Measurements from ENCODE around the gene TULP1. TPM values are rescaled to one million over a fixed set of nuclear protein-coding genes. Genes with fewer than 3 reads are reported as not detected.

Gene TULP1
- total and polyA plus RNA-seq, 4 donors = not detected

DNA sequence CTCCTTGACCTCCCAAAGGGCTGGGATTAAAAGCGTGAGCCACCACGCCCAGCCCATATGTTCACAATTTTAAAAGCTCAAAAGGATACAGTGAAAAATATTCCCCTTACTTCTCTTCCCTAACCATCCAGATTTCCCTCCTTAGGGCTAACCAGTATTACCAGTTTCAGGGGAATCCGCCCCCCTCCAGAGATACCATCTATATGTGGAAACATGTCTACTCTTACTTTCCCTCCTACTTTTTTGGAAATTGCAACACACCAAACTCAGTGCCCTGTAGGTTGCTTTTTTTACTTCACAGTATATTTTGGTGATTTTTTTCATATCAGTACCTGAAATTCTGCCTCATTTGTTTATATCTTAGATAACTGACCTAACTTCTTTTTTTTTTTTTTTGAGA is 51.4 kb downstream of the TULP1 start (continued):
- TF ChIP-seq, protein P1, sequence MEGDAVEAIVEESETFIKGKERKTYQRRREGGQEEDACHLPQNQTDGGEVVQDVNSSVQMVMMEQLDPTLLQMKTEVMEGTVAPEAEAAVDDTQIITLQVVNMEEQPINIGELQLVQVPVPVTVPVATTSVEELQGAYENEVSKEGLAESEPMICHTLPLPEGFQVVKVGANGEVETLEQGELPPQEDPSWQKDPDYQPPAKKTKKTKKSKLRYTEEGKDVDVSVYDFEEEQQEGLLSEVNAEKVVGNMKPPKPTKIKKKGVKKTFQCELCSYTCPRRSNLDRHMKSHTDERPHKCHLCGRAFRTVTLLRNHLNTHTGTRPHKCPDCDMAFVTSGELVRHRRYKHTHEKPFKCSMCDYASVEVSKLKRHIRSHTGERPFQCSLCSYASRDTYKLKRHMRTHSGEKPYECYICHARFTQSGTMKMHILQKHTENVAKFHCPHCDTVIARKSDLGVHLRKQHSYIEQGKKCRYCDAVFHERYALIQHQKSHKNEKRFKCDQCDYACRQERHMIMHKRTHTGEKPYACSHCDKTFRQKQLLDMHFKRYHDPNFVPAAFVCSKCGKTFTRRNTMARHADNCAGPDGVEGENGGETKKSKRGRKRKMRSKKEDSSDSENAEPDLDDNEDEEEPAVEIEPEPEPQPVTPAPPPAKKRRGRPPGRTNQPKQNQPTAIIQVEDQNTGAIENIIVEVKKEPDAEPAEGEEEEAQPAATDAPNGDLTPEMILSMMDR (IDR thresholded peaks at IDR 0.05; ENCODE audit: low read depth, low read length, missing input control) = no peak

DNA sequence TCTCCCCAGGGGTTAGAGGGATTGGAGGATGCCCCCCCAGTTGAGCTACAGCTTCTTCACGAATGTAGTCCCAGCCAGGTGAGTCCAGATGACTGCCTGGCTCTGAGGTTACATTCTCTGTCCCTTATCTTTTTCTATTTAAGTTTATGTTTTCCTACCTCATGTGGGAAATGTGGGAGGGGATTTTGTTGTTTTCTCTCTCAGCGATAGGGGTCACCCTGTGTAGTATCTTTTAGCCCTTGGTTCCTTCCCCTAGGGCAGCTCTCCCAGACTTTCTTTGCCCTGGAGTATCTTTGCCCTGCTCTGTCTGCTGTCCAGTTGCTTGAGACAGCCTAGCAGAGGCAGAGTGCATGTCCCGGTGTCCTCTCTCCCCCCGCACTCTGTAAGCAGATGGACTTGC is 54.8 kb downstream of the TULP1 start:
- Histone ChIP-seq H3K36me3 (ENCODE audit: control insufficient read depth in 4 of 4, insufficient read depth in 3 of 4, low read depth in 1 of 4, low read length in 3 of 4) (no peaks in the 10 kb centered on the region), H3K9me3 (ENCODE audit: control insufficient read depth in 4 of 4, low read length in 3 of 4) (no peaks in the 10 kb centered on the region), H3K4me1 (ENCODE audit: control insufficient read depth in 4 of 4, insufficient read depth in 4 of 4, low read length in 3 of 4) (peaks cover 0 to 7% (median 4%) of the 10 kb centered on the region in 4 donors), H3K27me3 (ENCODE audit: control insufficient read depth in 4 of 4, insufficient read depth in 4 of 4, low read length in 3 of 4) (no peaks in the 10 kb centered on the region), H3K9ac (ENCODE audit: low read depth in 1 of 2, low read length in 2 of 2) (no peak overlapping the region), H3K27ac (ENCODE audit: low read depth in 1 of 2, low read length in 2 of 2) (no peak overlapping the region), H3K4me3 (ENCODE audit: low read depth in 1 of 3, low read length in 3 of 3) (no peak overlapping the region)
- WGBS = 85% methylated on average over 4 of the region's 4 CpGs
- TF ChIP-seq RAD21 (IDR thresholded peaks at IDR 0.05) (no peak), JUND (IDR thresholded peaks at IDR 0.05) (no peak), HNF4A (conservative IDR thresholded peaks at IDR 0.05) (no peak), EGR1 (IDR thresholded peaks at IDR 0.05; ENCODE audit: low read depth in 2 of 2) (no peak), FOXA1 (IDR thresholded peaks at IDR 0.05) (no peak)
- TF ChIP-seq, protein P2, sequence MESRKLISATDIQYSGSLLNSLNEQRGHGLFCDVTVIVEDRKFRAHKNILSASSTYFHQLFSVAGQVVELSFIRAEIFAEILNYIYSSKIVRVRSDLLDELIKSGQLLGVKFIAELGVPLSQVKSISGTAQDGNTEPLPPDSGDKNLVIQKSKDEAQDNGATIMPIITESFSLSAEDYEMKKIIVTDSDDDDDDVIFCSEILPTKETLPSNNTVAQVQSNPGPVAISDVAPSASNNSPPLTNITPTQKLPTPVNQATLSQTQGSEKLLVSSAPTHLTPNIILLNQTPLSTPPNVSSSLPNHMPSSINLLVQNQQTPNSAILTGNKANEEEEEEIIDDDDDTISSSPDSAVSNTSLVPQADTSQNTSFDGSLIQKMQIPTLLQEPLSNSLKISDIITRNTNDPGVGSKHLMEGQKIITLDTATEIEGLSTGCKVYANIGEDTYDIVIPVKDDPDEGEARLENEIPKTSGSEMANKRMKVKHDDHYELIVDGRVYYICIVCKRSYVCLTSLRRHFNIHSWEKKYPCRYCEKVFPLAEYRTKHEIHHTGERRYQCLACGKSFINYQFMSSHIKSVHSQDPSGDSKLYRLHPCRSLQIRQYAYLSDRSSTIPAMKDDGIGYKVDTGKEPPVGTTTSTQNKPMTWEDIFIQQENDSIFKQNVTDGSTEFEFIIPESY (IDR thresholded peaks at IDR 0.05) = no peak
- TF ChIP-seq, protein P3, sequence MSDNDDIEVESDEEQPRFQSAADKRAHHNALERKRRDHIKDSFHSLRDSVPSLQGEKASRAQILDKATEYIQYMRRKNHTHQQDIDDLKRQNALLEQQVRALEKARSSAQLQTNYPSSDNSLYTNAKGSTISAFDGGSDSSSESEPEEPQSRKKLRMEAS (IDR thresholded peaks at IDR 0.05) = no peak
- TF ChIP-seq, protein P4, sequence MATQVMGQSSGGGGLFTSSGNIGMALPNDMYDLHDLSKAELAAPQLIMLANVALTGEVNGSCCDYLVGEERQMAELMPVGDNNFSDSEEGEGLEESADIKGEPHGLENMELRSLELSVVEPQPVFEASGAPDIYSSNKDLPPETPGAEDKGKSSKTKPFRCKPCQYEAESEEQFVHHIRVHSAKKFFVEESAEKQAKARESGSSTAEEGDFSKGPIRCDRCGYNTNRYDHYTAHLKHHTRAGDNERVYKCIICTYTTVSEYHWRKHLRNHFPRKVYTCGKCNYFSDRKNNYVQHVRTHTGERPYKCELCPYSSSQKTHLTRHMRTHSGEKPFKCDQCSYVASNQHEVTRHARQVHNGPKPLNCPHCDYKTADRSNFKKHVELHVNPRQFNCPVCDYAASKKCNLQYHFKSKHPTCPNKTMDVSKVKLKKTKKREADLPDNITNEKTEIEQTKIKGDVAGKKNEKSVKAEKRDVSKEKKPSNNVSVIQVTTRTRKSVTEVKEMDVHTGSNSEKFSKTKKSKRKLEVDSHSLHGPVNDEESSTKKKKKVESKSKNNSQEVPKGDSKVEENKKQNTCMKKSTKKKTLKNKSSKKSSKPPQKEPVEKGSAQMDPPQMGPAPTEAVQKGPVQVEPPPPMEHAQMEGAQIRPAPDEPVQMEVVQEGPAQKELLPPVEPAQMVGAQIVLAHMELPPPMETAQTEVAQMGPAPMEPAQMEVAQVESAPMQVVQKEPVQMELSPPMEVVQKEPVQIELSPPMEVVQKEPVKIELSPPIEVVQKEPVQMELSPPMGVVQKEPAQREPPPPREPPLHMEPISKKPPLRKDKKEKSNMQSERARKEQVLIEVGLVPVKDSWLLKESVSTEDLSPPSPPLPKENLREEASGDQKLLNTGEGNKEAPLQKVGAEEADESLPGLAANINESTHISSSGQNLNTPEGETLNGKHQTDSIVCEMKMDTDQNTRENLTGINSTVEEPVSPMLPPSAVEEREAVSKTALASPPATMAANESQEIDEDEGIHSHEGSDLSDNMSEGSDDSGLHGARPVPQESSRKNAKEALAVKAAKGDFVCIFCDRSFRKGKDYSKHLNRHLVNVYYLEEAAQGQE (IDR thresholded peaks at IDR 0.05) = no peak
- no peak for DNase-seq (ENCODE audit: low spot score)

DNA sequence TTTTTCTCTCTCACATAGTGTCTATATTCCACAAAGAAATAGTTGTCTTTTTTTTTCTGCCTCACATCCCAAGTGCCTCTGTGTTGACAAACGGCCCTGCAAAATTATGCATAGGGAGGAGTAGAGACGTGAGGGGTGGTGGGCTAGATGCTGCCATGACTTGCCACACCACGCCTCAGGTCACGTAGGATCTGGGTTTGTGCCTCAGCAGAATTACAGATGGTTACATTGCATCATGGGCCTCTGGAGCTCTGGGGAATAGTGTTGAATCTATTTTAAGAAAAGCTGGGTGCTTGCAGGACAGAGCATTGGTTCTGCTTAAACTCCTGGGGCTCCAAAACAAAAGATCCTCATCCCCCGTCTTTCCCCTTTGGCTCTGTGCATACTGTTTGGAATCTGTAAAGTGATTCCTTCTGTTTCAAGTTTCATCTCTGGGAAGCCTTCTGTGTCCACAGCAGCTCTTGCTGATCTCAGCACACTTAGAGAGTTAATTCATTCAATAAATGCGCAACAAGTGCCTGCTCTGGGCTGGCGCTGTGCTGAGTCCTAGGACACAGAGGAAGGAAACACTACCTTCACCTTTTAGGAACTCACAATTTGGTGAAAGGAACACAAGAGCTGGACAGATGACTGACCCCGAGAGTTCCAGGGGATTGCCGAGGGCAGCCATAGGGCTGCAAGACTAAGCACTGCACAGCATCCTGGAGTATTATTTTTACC is 58.1 kb downstream of the TULP1 start:
- Histone ChIP-seq H3K4me3 (ENCODE audit: low read depth in 1 of 3, low read length in 3 of 3) (no peak overlapping the region), H3K36me3 (ENCODE audit: control insufficient read depth in 4 of 4, insufficient read depth in 3 of 4, low read depth in 1 of 4, low read length in 3 of 4) (no peaks in the 10 kb centered on the region), H3K9me3 (ENCODE audit: control insufficient read depth in 4 of 4, low read length in 3 of 4) (no peaks in the 10 kb centered on the region), H3K9ac (ENCODE audit: low read depth in 1 of 2, low read length in 2 of 2) (no peak overlapping the region), H3K27ac (ENCODE audit: low read depth in 1 of 2, low read length in 2 of 2) (no peak overlapping the region), H3K4me1 (ENCODE audit: control insufficient read depth in 4 of 4, insufficient read depth in 4 of 4, low read length in 3 of 4) (peaks cover 5 to 19% (median 14%) of the 10 kb centered on the region in 4 donors), H3K27me3 (ENCODE audit: control insufficient read depth in 4 of 4, insufficient read depth in 4 of 4, low read length in 3 of 4) (no peaks in the 10 kb centered on the region)
- TF ChIP-seq RXRA (IDR thresholded peaks at IDR 0.05) = no peak
- TF ChIP-seq HNF4A (conservative IDR thresholded peaks at IDR 0.05) = no peak
- no peak for TF ChIP-seq GABPA (IDR thresholded peaks at IDR 0.05 in 1 of 2, conservative IDR thresholded peaks at IDR 0.05 in 1 of 2)
- TF ChIP-seq, protein P2 (IDR thresholded peaks at IDR 0.05) = no peak
- DNase-seq (ENCODE audit: low spot score) = no peak
- 94% methylated on average over 9 of the region's 9 CpGs for WGBS
